HS-5 (cell line): Measurements from ENCODE around the gene FYB2.
"Not testable (repeated sequence)": the region's sequence is repeated elsewhere in the genome, so short reads cannot be mapped to it uniquely, and the experiment has no call there.

Source experiments
- DNase-seq: peaks from one replicate; pipeline ENCODE4 v3.0.0-alpha.2; 2012; ENCODE audit warnings: low read depth

The FYB2 gene

GRCh38 chr1:56797065-56797685 is 22.0 kb downstream of the FYB2 start:
- DNase-seq, result no peak

GRCh38 chr1:56795870-56796269 is 23.3 kb downstream of the FYB2 start:
- DNase-seq, result no peak

GRCh38 chr1:56790036-56790435 is 29.2 kb downstream of the FYB2 start:
- DNase-seq, result no peak

GRCh38 chr1:56788588-56788987 is 30.6 kb downstream of the FYB2 start:
- DNase-seq, result no peak

- no peak for DNase-seq
Observed at GRCh38 chr1:56788102-56788501, 31.1 kb downstream of the FYB2 start.

GRCh38 chr1:56787330-56787729 is 31.9 kb downstream of the FYB2 start:
- no peak for DNase-seq

- no peak for DNase-seq
Observed at GRCh38 chr1:56782773-56783172, 36.4 kb downstream of the FYB2 start.

- DNase-seq, result no peak
Observed at GRCh38 chr1:56780826-56781225, 38.4 kb downstream of the FYB2 start.

GRCh38 chr1:56780128-56780750 is 39.0 kb downstream of the FYB2 start:
- DNase-seq, result no peak

- no peak for DNase-seq
Observed at GRCh38 chr1:56777972-56778371, 41.2 kb downstream of the FYB2 start.

GRCh38 chr1:56774732-56775131 is 44.5 kb downstream of the FYB2 start:
- DNase-seq, result not testable (repeated sequence)

- no peak for DNase-seq
Observed at GRCh38 chr1:56774067-56774609, 45.1 kb downstream of the FYB2 start.

- DNase-seq, result no peak
Observed at GRCh38 chr1:56773341-56774066, 45.7 kb downstream of the FYB2 start.

- no peak for DNase-seq
Observed at GRCh38 chr1:56771717-56772116, 47.5 kb downstream of the FYB2 start.

GRCh38 chr1:56758794-56759193 is 60.4 kb downstream of the FYB2 start:
- DNase-seq, result no peak

GRCh38 chr1:56758135-56758534 is 61.1 kb downstream of the FYB2 start:
- no peak for DNase-seq

- no peak for DNase-seq
Observed at GRCh38 chr1:56755911-56756310, 63.3 kb downstream of the FYB2 start.

GRCh38 chr1:56754708-56755479 is 64.3 kb downstream of the FYB2 start:
- no peak for DNase-seq

- DNase-seq, result no peak
Observed at GRCh38 chr1:56745231-56745630, 74.0 kb downstream of the FYB2 start.

GRCh38 chr1:56728964-56729363 is 90.2 kb downstream of the FYB2 start:
- no peak for DNase-seq

GRCh38 chr1:56726706-56727105 is 92.5 kb downstream of the FYB2 start:
- no peak for DNase-seq

- no peak for DNase-seq
Observed at GRCh38 chr1:56719171-56719570, 100.0 kb downstream of the FYB2 start.
